Kidney capillary endothelial cell (primary cell): ENCODE results near the gene CTNS.

Experiments used
- DNase-seq: peaks from one replicate; pipeline ENCODE4 v3.0.0-alpha.2; 2018; ENCODE audit warnings: low spot score

The CTNS gene

DNA sequence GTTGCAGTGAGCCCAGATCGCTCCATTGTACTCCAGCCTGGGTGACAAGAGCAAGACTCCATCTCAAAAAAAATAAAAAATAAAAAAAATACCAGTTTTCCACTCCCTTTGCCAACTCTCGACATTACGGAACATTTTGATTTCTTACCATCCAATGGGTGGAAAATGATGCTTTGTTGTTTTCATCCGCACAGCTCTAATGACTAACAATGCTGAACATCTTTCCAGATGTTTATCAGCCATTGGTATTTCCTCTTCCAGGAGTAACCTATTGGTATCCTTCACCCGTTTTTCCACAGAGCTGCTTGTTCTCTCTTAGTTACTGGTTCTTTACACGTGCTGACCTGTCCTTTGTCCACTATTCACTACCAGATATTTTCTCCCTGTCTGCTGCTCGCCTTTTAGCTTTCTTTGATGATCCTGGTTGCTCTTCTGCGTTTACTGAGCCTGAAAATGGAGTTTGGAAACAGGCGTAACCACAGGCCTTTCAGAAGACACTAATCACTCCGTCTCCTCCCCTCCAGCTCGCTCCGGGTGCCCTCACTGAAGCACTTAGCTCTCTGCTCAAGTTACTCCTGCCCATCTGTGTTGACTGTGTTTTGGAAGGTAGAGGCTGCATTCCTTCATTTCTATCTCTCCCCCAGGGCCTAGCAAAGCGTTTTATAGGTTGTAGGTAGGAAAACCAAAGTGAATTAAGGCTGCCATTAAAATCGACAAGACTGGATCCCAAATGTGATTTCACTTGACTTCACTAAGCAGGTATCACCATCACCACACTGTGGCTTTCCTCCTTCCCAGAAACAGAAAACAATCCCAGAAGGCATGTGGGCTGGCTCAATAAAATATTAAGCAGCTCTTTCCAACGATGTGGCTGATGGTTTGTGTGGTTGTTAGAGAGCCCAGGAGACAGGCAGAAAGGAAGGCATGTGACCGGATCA, 9.5 kb upstream of the CTNS start:
- no peak for DNase-seq

DNA sequence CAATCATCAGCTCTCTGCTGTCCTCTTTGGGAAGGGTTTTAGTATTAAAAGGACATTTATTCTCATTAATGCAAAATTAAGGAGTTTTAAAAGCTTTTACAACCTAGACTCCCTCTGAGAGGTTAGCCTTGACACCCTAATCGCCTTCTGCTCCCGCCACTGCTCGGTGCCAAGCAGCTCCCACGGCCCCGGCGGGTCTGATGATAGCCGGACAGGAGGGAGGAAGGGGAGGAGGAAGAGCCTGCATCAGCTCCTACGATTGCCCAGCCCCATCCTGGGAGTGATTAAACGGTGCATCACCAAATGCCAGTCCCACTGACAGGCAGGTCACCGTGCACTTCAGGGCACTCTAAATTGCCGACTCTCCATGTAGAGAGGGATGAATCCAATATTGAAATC, 8.8 kb upstream of the CTNS start:
- no peak for DNase-seq

DNA sequence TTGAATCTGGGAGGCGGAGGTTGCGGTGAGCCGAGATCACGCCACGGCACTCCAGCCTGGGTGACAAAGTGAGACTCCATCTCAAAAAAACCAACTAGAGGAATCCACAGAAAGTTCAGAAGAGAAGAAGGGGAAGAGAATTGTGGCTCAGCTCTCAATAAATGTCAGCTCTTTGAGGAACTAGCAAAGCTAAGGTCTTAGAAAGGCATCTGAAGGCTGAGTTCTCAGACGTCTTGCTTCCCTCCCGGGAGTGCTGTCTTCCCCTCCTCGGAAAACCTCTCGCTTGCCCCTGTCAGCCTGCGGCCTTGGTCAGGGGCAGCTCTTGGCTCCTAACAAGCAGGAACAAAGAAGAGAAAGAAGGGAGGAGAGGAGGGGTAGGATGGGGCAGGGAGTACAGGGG, 5.8 kb upstream of the CTNS start:
- no peak for DNase-seq

DNA sequence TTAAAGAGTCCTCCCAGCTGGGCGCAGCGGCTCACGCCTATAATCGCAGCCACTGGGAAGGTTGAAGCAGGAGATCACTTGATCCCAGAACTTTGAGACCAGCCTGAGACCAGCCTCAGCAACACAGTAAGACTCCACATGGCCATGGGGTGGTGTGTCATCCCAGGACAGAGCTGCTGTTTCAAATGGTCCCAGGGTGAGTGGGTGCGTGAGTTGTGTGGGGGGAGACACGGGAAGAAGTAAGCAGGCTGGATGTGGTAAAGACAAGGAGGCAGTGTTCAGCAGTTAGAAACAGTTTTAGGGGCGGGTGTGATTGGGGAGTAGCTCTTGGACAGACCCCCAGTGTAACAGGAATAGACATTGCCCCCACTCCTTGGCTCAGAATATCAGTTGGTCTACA, 4.3 kb upstream of the CTNS start:
- no peak for DNase-seq

DNA sequence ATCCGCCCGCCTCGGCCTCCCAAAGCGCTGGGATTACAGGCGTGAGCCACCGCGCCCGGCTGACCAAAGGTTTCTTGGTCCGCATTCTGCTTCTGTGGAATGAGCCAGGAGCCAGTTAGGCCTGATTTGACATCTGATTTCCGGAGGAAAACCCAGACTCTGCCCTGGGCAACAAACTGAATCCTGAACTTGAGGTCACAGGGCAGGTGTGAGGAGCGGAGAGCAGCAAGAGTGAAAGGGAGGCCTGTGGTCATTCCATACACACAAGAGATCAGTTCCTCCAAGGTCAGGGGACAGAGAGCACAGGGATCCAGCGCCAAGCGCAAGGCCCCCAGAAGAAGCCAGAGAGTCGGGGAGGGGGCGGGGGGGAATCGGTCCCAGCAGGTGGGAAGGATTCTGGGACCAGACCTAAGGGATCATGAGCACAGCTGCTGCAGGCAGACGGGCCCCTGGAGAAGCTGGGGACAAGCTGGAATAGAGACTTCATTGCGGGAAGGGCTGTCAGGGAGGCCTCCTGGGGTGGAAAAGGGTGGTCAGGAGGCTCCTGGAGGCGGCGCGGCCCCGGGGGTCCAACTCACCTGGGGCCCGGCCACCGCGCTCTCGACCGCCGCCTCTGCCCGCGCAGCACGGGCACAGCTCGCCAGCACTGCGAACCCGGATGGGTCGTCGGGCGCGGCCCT, 946 bp upstream of the CTNS start:
- DNase-seq, result no peak

DNA sequence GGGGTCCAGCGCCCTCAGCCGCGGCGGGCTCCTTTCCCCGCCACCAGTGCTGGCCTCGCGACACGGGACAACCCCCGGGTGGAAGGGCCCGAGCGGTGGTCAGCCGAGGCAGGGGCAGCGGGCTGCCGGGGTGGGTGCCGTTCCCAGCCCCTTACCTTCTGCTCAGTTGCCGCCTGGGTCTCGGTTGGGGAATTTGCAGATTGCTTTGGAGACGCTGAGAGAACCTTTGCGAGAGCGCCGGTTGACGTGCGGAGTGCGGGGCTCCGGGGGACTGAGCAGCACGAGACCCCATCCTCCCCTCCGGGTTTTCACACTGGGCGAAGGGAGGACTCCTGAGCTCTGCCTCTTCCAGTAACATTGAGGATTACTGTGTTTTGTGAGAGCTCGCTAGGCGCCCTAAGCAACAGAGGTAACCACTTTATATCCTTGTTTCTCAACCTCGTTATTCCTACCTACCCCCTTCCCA, 381 bp downstream of the CTNS start:
- DNase-seq, result no peak

DNA sequence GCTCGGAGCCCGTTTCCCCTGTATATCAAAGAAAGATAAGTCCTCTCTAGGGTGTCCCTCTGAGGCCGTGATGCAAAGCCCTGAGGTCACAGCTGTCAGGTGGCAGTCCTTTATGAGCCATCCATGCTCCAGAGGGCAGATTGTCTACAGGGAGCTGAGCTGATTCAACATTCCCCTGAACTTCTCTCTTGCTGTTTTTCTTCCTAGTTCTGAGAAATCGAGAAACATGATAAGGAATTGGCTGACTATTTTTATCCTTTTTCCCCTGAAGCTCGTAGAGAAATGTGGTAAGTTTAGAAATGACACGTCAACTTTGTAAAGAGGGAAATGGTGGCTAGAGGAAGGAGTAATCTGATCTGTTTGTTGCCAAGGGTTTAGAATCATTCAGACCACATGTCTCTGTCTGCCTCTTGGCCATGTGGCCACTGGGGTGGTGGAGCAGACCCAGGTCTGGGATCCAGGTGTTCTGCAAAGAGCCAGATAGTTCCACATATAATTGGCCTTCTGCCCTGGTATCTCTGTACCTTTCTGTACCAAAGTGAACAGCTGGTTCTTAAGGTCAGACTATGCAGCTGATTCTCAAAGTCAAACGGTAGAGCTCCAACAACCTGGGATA, 3.5 kb downstream of the CTNS start:
- DNase-seq, result no peak

DNA sequence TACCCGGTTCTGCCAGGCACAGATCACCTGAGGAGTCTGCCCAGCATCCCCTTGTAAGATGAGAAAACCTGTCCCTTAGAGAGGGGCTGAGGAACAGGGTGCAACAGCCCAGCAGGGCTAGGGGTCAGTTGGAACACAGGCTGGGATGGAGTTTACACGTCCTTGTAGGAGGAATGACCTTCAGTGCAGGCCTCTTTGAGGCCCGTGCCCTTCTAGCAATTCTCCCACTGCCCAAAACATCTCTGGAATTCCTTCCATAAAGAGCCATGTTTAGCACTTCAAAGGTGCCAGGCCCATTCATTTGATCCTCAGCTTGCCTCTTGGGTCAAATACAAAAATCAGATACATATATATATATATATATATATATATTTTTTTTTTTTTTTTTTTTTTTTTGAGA, 4.5 kb downstream of the CTNS start:
- no peak for DNase-seq

DNA sequence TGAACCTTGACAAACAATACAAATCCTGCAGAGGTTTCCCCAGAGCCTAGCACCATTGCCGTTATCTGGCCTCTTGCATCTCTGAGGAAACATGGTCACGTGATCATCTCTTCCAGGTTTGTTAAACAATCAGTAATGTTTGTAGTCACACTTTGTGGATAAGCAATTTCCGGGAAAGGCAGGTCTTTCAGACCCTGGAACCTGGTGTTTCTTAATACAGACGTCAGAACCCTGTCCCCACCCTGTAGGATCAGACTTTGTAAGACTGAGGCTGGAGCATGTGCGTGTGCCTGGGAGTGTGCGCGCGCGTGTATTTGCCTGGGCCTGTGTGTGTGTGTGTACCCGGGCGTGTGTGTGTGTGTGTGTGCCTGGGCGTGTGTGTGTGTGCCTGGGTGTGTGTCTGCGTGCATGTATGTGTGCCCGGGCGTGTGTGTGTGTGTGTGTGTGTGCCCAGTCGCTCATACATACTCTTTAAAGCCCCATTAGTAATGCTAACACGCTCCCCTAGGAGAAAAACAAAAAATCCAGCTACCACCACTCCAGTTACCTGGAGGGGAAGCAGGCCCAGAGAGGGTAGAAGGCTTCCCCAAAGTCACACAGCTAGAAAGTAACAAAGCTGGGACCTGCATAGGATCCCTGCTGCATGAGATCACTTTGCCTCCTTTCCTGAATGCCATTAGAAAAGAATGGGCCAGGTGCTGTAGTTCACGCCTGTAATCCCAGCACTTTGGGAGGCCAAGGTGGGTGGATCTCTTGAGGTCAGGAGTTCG, 5.3 kb downstream of the CTNS start:
- DNase-seq, result no peak

DNA sequence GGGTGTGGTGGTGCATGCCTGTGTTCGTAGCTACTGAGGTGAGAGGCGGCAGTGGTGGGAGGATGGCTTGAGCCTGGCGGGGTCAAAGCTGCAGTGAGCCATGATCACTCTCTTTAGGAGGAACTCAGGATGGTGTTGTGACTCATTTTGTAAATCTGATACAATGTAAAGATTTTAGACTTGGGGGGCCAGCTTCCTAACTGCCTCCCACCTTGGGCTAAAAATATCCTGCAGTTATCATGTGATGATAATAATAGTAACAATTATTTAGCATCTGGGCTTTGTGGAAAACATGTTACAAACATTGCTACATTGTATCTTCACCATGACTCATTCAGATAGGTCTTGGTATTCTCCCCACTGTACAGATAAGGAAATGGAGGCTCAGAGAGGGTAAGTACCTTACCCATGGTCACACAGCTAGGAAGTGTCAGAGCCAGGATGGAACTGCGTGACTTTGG, 7.4 kb downstream of the CTNS start:
- DNase-seq, result no peak

DNA sequence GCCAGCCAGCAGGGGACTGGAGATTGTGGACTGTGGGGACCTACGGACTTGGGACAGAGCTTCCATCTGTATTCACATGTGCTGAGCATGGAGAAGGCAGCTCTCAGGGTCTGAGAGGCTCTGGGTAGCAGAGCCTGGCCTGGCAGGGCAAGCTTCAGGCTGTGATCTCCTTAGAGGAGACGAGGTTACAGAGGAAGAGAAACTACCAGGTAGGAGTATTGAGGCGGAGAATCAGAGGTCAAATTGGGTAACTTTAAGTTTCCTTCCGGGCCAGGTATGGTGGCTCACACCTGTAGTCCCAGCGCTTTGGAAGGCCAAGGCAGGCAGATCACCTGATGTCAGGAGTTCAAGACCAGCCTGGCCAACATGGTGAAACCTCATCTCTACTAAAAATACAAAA, 8.8 kb downstream of the CTNS start:
- DNase-seq, result no peak

DNA sequence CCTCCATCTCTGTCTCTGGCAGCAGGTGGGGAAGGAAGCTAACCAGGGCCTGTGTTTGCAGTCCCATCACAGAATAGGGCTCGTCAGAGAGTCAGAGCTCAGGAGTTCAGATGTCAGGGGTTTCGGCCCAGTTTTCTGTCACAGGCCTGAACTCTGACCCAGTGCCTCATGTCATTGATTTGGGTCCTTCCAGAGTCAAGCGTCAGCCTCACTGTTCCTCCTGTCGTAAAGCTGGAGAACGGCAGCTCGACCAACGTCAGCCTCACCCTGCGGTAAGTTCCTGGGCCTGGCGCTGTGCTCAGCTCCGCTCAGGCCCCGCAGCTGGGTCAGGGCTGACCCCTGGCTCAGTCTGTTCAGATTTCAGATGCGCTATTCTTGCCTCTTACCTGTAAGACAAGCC, 10.7 kb downstream of the CTNS start:
- DNase-seq, result no peak

DNA sequence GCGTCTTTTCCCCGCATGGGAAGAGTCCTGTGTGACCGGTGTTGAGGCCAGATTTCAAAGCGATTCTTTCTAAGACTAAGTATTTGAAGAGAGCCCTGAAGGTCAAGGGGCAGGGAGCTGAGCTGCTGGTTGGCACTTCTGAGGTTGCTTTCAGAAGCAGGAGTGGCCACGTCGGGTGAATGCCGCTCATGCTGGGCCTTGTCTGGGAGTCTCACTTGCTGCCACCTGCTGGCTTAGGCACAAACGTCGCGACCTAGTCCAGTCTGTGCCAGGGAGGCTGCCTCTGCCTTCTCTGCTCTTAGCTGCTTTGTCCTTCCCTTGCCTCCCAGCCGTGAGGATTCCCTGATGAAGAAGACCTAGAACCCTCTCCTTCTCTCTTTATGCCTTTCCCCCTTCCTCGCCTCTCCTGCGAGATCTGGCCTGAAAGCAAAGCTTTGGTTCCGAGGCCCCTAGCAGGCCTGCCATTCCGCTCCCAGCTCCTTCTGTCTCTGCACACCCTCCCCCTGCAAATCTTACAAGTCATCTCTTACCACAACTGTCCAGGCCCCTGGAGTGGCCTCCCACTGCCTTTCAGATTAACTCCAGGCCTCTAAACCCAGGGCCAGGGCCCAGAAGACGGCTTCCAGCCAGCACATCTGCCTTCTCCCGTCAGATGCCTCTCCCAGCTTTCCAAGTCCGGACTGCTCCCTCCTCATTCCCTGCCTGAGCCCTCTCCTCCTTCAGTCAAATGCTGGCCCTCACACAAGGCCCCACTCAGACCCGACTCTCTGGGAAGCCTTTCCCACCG, 11.4 kb downstream of the CTNS start:
- DNase-seq, result peak; percentile 57

DNA sequence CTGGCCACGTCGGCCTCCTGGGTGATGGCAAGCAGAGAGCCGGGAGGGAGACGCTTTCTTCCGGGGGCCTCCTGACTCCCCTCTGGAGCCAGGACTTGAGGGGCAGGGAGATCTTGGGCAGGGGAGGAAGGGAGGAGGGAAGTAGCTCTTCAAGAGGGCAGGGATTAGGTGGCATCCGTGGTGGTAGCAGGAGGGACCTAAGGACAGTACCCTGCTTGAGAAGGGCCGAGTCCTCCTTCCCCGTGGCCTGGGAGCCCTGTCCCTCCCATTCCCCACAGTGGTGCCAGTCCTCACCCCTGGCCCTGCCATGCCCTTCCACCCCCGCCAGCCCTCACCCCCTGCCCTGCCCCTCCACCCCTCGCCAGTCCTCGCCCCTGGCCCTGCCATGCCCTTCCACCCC, 19.2 kb downstream of the CTNS start:
- no peak for DNase-seq

DNA sequence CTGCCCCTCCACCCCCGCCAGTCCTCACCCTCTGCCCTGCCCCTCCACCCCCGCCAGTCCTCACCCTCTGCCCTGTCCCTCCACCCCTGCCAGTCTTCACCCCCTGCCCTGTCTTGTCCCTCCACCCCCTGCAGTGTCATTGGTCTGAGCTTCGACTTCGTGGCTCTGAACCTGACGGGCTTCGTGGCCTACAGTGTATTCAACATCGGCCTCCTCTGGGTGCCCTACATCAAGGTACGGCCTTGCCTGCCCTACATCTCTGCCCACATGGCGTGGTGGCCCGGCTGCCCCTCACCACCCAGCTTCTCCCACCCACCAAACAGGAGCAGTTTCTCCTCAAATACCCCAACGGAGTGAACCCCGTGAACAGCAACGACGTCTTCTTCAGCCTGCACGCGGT, 19.8 kb downstream of the CTNS start:
- DNase-seq, result no peak

DNA sequence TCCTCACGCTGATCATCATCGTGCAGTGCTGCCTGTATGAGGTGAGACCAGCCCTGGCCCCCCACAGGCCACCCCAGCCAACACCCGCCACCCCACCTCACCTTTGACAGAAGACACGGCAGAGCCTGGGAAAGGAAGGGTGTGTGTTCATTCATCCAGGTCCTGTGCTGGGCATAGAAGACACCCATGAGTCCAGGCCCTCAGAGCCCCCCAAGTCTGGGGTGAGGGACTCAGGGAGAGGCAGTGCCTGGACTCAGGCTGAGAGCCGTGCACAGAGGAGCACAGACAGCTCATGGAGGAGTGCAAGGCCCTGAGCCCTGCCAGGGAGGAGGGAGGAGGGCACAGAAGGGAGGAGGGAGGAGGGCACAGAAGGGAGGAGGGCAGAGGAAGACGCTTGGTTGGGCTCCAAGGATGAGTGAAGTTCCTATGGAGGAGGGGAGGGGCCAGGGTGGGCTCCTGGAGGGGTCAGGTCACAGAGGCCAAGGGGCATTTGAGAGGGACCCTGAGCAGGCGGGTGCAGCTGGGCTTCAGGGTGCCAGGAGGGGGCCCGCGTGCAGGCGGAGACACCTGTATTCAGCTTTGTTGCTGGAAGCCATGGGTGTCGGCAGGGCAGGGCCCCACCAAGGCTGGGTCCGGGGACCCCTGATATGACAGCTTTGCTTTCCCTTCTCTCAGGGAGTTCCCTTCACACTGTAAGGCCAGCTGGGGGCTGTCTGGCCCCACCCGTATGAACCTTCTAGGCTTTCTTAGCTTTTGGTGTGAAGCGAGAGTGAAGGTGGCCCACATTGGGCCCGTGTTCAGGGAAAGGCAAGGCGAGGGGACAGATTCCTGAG, 20.4 kb downstream of the CTNS start:
- no peak for DNase-seq

DNA sequence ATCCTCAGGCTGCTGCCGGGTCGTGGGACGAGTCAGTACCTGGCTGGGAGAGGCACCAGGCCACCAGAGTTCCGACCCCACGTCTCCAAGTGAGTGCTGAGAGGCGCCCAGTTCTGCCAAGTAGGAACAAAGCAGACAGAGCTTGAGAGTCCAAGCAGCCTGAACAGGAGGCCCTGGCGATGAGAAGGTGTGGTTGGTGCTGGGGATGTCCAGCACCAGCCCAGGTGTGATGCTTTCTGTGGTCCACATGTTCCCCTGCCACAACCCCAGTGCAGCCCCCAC, 21.0 kb downstream of the CTNS start:
- DNase-seq, result no peak

DNA sequence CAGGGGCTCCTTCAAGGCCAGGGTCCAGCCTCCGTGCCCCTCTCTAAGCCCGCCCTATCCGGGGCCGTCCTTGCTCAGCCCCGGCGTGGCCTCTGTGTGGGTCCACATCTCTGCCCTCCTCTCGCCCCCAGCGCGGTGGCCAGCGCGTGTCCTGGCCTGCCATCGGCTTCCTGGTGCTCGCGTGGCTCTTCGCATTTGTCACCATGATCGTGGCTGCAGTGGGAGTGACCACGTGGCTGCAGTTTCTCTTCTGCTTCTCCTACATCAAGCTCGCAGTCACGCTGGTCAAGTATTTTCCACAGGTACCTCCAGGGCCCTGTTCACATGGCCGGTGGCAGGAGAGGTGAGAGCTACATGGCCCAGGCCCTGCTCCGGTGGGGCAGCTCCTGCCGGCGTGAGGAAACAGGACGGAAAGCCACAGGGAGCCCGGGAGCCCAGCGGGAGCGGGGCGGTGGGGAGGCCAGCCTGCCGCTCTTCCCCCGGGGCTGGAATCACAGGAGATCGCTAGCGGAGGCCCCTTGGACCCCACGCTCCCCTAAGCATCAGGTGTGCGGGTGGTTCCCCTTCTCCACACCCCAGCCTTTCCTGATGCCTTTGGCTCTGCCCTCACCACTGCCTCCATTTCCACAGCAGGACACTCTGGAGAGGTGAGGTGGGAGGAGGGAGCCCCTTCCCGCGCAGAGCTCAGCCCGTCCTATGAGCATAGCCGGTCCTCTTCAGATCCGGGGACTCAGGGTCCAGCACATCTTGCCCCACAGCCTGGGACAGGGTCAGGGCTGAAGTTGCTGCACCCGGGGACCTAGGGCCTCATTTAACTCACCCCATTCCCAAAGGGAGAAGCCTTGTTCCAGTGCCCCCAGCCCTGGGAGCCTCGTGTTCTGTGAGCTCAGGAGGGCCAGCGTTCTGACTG, 21.6 kb downstream of the CTNS start:
- DNase-seq, result no peak

DNA sequence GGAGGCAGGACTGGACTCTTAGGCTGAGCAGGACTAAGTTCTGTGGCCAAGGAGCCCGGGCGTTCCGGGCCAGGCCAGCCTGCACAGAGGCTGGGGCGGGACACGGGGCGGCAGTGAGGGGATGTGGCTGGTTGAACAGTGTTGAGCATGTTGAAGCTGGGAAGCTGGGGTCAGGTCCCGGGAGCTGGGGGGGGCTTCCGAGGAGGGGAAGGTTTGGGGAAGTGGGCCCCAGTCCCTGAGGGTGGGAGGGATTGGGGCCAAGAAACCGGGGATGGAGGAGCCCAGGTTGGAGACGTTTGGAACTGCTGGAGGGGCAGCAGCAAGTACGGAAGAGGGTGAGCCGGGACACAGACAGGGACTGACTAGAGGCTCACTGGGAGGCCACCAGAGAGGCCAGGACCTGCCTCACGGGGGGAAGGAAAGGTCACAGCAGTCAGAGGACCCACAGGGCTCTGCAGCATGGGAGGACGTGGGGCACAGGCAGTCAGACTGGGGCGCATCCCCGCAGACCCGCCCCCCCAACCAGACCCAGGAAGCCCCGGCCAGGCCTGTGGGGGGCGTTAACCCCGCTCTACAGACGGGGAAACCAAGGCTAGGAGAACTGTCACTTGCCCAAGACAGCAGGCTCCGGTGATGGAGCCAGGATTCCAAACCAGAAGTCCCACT, 22.4 kb downstream of the CTNS start:
- DNase-seq, result no peak
